ENCODE results near the gene SIRPG. TPM values are rescaled to one million over a fixed set of nuclear protein-coding genes. Genes with fewer than 3 reads are reported as not detected.

Gene SIRPG
- total and polyA plus RNA-seq, 2 of the 8 experiments (the other 6 are each of a cell fraction or from before 2014, with no cell fraction given), result 0.08 TPM; not detected in 1

DNA sequence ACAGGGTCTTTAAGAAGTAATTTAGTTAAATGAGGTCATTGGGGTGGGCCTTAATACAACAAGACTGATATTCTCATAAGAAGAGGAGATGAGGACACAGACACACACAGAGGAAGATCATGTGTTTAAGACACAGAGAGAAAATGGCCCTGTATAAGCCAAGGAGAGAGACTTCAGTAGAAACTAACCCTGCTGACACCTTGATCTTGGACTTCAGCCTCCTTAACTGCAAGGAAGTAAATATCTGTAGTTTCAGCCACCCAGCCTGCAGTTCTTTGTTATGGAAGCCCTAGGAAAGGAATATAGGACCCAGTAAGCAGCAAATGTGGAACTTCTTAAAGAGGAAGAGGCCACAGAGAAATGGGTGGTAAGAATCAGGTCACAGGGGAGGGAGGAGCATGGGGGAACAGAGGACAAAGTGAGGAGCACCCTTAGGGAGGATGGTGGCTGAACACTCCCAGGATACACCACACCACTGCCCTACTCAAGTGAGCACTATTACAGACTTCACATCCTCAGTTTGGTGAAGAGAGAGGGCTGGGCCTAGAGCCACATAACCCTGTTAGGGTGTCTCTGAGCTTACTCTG is 38.5 kb downstream of the SIRPG start:
- POLR2A ChIA-PET (ENCODE audit: partially characterized antibody), result no interaction called here
- peaks cover 0 to 3% (median under 1%) of the 10 kb centered on the region in 4 experiments; a peak in 1 of 7 replicates for H3K4me1 ChIP-seq (replicated peaks in 1 of 4; ENCODE audit: control insufficient read depth in 3 of 4, insufficient read depth in 4 of 4, low read length in 3 of 4)

More for the DNA sequence above, 38.5 kb downstream of the SIRPG start:
- Histone ChIP-seq H3K9me3 (ENCODE audit: insufficient read depth in 2 of 2, low read depth in 1 of 2, low read length in 1 of 2) (0 out of 4 replicates have a peak, but pooled peaks cover 3 to 7% of the 10 kb centered on the region in 2 experiments), H2AFZ (ENCODE audit: low read length) (no peak overlapping the region), H4K5ac (ENCODE audit: insufficient read length, low read depth, low read length) (no peak overlapping the region), H3K56ac (replicated peaks; ENCODE audit: insufficient read length, low read depth, low read length) (no peak overlapping the region), H3K4me2 (ENCODE audit: insufficient read depth in 1 of 2, low read depth in 2 of 2, low read length in 2 of 2) (no peak overlapping the region), H3K23me2 (ENCODE audit: low read depth, low read length) (no peaks in the 10 kb centered on the region), H3K36me3 (ENCODE audit: control insufficient read depth in 2 of 4, insufficient read depth in 4 of 4, low read length in 3 of 4) (no peaks in the 10 kb centered on the region), H4K20me1 (replicated peaks in 1 of 2; ENCODE audit: control insufficient read depth in 1 of 2, insufficient read depth in 2 of 2, low read length in 2 of 2) (no peaks in the 10 kb centered on the region), H2BK15ac (ENCODE audit: low read length) (no peak overlapping the region), H3K27me3 (replicated peaks in 1 of 4; ENCODE audit: control insufficient read depth in 3 of 4, extremely low read depth in 1 of 4, insufficient read depth in 3 of 4, low read length in 3 of 4) (no peaks in the 10 kb centered on the region), H2BK12ac (ENCODE audit: low read depth, low read length) (no peak overlapping the region), H3K79me1 (ENCODE audit: low read depth, low read length) (no peaks in the 10 kb centered on the region), H2BK120ac (replicated peaks; ENCODE audit: low read depth, low read length) (no peak overlapping the region), H3K27ac (ENCODE audit: low read depth, low read length) (no peak overlapping the region), H2BK20ac (ENCODE audit: low read length) (no peak overlapping the region; the same call in 1 of the 2 replicates), H2BK5ac (ENCODE audit: low read depth, low read length) (no peak overlapping the region), H3K23ac (ENCODE audit: insufficient read length) (no peak overlapping the region), H4K91ac (replicated peaks; ENCODE audit: insufficient read length, low read length) (no peak overlapping the region), H4K8ac (ENCODE audit: extremely low read depth, insufficient read depth, low read length) (no peak overlapping the region), H3K4ac (replicated peaks; ENCODE audit: insufficient read length, low read depth, low read length) (no peak overlapping the region), H3K18ac (ENCODE audit: extremely low read depth, low read length) (no peak overlapping the region), H3K14ac (ENCODE audit: insufficient read length) (no peak overlapping the region), H3K79me2 (ENCODE audit: control insufficient read depth in 1 of 2, insufficient read depth in 2 of 2, low read length in 2 of 2) (no peaks in the 10 kb centered on the region), H3K9ac (replicated peaks in 1 of 4; ENCODE audit: extremely low read depth in 1 of 4, low read depth in 3 of 4, low read length in 3 of 4) (no peak overlapping the region), H3K4me3 (ENCODE audit: extremely low read depth in 1 of 4, insufficient read depth in 2 of 4, low read depth in 3 of 4, low read length in 4 of 4) (no peak overlapping the region), H2AK5ac (ENCODE audit: low read depth, low read length) (no peak overlapping the region)
- TF ChIP-seq FOSL1 (IDR thresholded peaks at IDR 0.05; ENCODE audit: insufficient read depth, low read depth, low read length) (no peak), YY1 (IDR thresholded peaks at IDR 0.05; ENCODE audit: low read depth, low read length) (no peak), TAF7 (optimal IDR thresholded peaks at IDR 0.05; ENCODE audit: borderline replicate concordance, low read depth, low read length) (no peak), RAD21 (IDR thresholded peaks at IDR 0.05 in 1 of 2, conservative IDR thresholded peaks at IDR 0.05 in 1 of 2; ENCODE audit: low read depth in 2 of 2, low read length in 2 of 2) (no peak), BACH1 (IDR thresholded peaks at IDR 0.05; ENCODE audit: low read length) (no peak), HDAC6 (IDR thresholded peaks at IDR 0.05; ENCODE audit: low read depth, low read length) (no peak), EZH2 (IDR thresholded peaks at IDR 0.05; ENCODE audit: low read depth, low read length, severe bottlenecking) (no peak)
- TF ChIP-seq, protein P1, sequence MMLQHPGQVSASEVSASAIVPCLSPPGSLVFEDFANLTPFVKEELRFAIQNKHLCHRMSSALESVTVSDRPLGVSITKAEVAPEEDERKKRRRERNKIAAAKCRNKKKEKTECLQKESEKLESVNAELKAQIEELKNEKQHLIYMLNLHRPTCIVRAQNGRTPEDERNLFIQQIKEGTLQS (IDR thresholded peaks at IDR 0.05; ENCODE audit: insufficient read depth, low read depth, low read length), result no peak
- FAIRE-seq, result no peak
- no peak for DNase-seq (ENCODE audit: low read depth in 1 of 2, low spot score in 2 of 2)
- CTCF ChIA-PET (ENCODE audit: partially characterized antibody), result interaction anchor here (1.1 kb wide), 1 partner anchor 7 kb away, joined by 3 read pairs; no protein-coding TSS in a partner anchor
